HEK293T (cell line): Measurements from ENCODE around the gene SDR42E2.

Experiments
- CTCF ChIA-PET: fragments of 350-600 bp; formaldehyde crosslinking; extraction: SDS; loops from one replicate; lab custom pipeline; 2021; ENCODE audit warnings: antibody characterized with exemption, inconsistent platforms; lab: Yijun Ruan, JAX
- POLR2A ChIA-PET: fragments of 350-600 bp; formaldehyde crosslinking; extraction: SDS; loops from one replicate; lab custom pipeline; 2020; ENCODE audit warnings: antibody characterized with exemption, inconsistent platforms; lab: Yijun Ruan, JAX
- DNase-seq: peaks from one replicate; pipeline ENCODE4 v3.0.0; 2012; ENCODE audit warnings: mixed read lengths; ENCODE audit errors: extremely low spot score
- ARNT ChIP-seq: fragments of 450-650 bp; IDR thresholded peaks from 2 replicates; pipeline ENCODE4 v1.6.1; 2017; ENCODE audit warnings: mild to moderate bottlenecking
- BHLHE40 ChIP-seq: fragments of 450-650 bp; IDR thresholded peaks from 2 replicates; pipeline ENCODE4 v1.6.1; 2016; ENCODE audit warnings: mild to moderate bottlenecking, moderate library complexity, borderline replicate concordance
- CTBP1 ChIP-seq: fragments of 450-650 bp; IDR thresholded peaks from 2 replicates; pipeline ENCODE4 v1.6.1; 2016; ENCODE audit warnings: borderline replicate concordance
- ELF4 ChIP-seq: fragments of 450-650 bp; IDR thresholded peaks from 2 replicates; pipeline ENCODE4 v1.6.1; 2017; ENCODE audit warnings: antibody characterized with exemption
- FOXA1 ChIP-seq: fragments of 450-650 bp; IDR thresholded peaks from 2 replicates; pipeline ENCODE4 v1.6.1; 2016; ENCODE audit warnings: mild to moderate bottlenecking
- FOXK2 ChIP-seq: fragments of 450-650 bp; IDR thresholded peaks from 2 replicates; pipeline ENCODE4 v1.6.1; 2016; ENCODE audit warnings: mild to moderate bottlenecking
- FOXM1 ChIP-seq: fragments of 450-650 bp; IDR thresholded peaks from 2 replicates; pipeline ENCODE4 v1.6.1; 2017; ENCODE audit warnings: mild to moderate bottlenecking, borderline replicate concordance
- HDGF ChIP-seq: fragments of 450-650 bp; IDR thresholded peaks from 2 replicates; pipeline ENCODE4 v1.6.1; 2017; ENCODE audit warnings: antibody characterized with exemption, borderline replicate concordance
- L3MBTL2 ChIP-seq: fragments of 450-650 bp; conservative IDR thresholded peaks from 2 replicates; pipeline ENCODE4 v1.6.1; 2016; ENCODE audit warnings: mild to moderate bottlenecking
- LEF1 ChIP-seq: fragments of 450-650 bp; IDR thresholded peaks from 2 replicates; pipeline ENCODE4 v1.6.1; 2017; ENCODE audit warnings: mild to moderate bottlenecking, borderline replicate concordance
- NFRKB ChIP-seq: fragments of 450-650 bp; IDR thresholded peaks from 2 replicates; pipeline ENCODE4 v1.6.1; 2016; ENCODE audit warnings: mild to moderate bottlenecking, moderate library complexity
- SP1 ChIP-seq: fragments of 450-650 bp; IDR thresholded peaks from 2 replicates; pipeline ENCODE4 v1.6.1; 2017
- SUZ12 ChIP-seq: fragments of 450-650 bp; IDR thresholded peaks from 2 replicates; pipeline ENCODE4 v1.6.1; 2016; ENCODE audit warnings: mild to moderate bottlenecking
- TARDBP ChIP-seq: fragments of 450-650 bp; IDR thresholded peaks from 2 replicates; pipeline ENCODE4 v1.6.1; 2016
- ZNF384 ChIP-seq: fragments of 450-650 bp; IDR thresholded peaks from 2 replicates; pipeline ENCODE4 v1.6.1; 2016
- TF ChIP-seq, protein P1 (sequence below): fragments of 450-650 bp; IDR thresholded peaks from 2 replicates; pipeline ENCODE4 v1.6.1; 2016

Gene SDR42E2

DNA sequence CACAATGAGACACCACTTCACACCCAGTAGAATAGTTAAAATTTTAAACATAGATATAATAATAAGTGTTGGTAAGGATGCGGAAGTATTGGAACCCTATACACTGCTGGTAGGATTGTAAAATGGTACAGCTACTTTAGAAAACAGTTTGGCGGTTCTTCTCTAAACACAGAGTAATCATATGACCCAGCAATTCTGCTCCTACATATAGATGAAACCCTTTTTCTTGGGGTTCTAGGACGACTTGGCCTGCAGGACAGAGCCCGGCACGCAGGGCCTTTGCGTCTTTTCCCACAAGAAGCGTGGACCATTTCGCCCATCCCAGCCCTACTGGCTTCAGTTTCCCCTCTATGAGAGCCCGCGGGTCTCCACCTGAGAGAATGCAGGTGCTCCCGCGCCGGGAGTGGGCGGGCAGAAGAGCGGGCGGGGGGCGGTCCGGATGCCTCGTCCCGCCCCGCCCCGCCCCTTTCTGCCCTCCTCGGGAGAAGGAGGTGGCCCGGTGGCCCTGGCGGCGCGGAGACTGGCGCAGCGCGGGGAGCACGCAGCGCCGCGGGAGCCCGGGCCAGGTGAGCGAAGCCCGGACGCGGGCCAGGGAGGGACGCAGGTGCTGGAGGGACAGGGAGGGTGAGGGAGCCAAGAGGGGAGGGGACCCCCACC, at the start of gene SDR42E2:
Gene SDR42E2 (plus strand): TSS at position 508 of the 657 bp plus-strand sequence. CDS start 3,077 bp downstream, outside the sequence.
- peak; percentile 62 for DNase-seq
- ChIA-PET POLR2A (no interaction called here), CTCF (no interaction called here)
- no peak for TF ChIP-seq FOXK2
- TF ChIP-seq FOXM1, result no peak
- no peak for TF ChIP-seq ELF4
- TF ChIP-seq SUZ12, result no peak
- TF ChIP-seq TARDBP, result no peak
- TF ChIP-seq CTBP1, result no peak
- TF ChIP-seq BHLHE40, result no peak
- TF ChIP-seq L3MBTL2, result no peak
- no peak for TF ChIP-seq ARNT
- no peak for TF ChIP-seq ZNF384
- no peak for TF ChIP-seq HDGF
- no peak for TF ChIP-seq LEF1

DNA sequence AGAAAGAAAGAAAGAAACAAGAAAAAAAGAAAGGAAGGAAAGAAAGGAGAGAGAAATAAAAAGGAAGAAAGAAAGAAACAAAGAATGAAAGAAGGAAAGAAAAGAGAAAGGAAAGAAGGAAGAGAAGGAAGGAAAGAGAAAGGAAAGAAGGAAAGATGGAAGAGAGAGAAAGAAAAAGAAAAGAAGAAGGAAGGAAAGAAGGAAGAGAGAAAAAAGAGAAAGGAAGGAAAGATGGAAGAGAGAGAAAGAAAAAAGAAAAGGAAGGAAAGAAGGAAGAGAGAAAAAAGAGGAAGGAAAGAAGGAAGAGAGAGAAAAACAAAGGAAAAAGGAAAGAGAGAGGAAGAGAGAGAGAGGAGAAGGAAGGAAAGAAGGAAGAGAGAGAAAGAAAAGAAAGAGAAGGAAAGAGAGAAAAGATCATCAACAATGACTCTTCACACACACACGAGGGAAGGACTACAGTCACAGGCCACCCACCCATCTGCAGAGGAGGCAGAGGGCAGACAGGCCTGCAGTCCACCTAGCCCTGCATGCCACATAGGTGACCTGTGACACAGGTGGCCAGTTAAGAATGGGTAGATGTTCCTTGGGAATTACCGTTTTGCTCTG, 46.1 kb upstream of the SDR42E2 start:
- TF ChIP-seq FOXK2 (no peak), FOXM1 (no peak)
- ChIA-PET POLR2A (no interaction called here), CTCF (no interaction called here)
- no peak for DNase-seq

DNA sequence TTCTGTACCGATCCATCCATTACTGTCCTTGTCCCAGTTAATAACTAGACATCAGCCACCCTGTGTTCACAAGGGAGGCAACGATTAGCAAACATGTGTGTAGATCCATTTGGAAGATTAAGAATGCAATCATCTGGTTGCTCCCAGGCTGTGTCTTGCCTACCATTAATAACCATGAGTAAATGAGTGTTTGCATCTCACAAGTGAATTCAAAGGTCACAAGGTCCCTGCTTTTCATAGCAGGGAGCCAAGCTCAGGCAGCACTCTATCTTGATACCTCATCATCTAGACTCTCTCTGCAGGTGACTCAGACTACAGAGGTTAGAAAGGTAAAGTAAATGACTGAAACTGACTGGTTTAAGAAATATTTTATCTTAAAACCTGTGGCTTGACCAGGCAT, 44.7 kb upstream of the SDR42E2 start:
- CTCF ChIA-PET, result no interaction called here
- no peak for DNase-seq
- TF ChIP-seq FOXK2 (no peak), TARDBP (no peak), L3MBTL2 (no peak), CTBP1 (no peak), FOXM1 (no peak), SP1 (no peak)
- TF ChIP-seq, protein P1, sequence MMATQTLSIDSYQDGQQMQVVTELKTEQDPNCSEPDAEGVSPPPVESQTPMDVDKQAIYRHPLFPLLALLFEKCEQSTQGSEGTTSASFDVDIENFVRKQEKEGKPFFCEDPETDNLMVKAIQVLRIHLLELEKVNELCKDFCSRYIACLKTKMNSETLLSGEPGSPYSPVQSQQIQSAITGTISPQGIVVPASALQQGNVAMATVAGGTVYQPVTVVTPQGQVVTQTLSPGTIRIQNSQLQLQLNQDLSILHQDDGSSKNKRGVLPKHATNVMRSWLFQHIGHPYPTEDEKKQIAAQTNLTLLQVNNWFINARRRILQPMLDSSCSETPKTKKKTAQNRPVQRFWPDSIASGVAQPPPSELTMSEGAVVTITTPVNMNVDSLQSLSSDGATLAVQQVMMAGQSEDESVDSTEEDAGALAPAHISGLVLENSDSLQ, result no peak
- POLR2A ChIA-PET, result no interaction called here

DNA sequence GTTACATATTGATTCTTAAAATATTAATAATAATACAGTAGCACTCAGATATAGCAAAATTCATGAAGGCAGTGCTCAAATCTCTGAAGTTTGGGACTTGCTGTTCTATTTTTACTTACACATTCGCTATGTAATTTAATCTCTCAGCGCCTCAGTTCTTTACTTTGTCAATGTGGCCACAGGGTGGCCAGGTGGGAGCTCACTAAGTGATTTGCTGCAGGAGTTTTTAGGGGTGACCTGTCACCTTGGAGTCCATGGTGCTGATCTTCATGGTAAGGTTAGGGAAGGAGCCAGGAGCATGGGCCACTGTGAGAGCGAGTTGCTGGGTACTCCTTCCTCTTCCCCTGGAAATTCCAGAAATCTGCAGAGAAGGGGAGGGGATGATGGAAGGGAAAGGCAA, 41.9 kb upstream of the SDR42E2 start:
- TF ChIP-seq ELF4 (no peak), FOXM1 (no peak), HDGF (no peak), SP1 (no peak), FOXA1 (no peak), CTBP1 (no peak), L3MBTL2 (no peak), BHLHE40 (no peak), SUZ12 (no peak), NFRKB (no peak), TARDBP (no peak), LEF1 (no peak), FOXK2 (no peak), ZNF384 (no peak), ARNT (no peak)
- TF ChIP-seq, protein P1, result no peak
- CTCF ChIA-PET, result no interaction called here
- DNase-seq, result no peak
- POLR2A ChIA-PET, result no interaction called here

DNA sequence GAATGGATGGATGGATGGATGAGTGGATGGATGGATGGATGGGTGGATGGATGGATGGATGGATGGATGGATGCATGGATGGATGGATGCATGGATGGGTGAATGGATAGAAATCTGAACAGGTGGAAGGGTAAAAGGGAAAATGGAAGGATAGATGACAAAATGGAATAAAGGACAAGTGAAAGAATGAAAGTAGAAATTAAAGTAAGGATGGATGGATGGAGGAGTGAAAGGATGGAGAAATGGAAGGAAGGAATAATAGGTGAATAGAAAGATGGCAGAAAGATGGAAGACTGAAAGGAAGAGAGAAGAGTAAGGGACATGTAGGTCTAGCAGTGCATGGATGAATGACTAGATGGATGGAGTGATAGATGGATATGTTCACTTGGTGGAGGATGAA, 40.1 kb upstream of the SDR42E2 start:
- ChIA-PET CTCF (no interaction called here), POLR2A (no interaction called here)
- no peak for TF ChIP-seq NFRKB
- no peak for TF ChIP-seq L3MBTL2
- TF ChIP-seq BHLHE40, result no peak
- TF ChIP-seq HDGF, result no peak
- no peak for TF ChIP-seq ZNF384
- TF ChIP-seq ELF4, result no peak
- TF ChIP-seq FOXA1, result no peak
- no peak for DNase-seq

DNA sequence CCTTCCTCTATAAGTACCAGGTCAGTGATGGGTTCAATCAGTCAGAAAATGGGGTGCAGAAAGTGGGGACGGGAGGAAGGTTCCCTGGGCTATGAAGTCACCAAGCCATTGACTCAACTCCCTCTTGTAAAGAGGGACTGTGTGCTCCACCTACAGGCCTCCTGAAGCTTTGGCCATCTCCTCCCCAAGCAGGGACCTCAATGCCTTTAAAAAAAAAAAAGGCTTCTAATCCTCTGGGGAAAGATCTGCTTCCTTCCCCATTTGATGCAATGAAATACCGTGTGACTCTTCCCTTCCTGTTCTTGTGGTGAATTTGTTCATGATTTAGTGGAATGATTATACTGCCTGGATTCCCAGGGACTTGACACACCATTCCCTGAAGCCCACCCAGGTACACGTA, 39.2 kb upstream of the SDR42E2 start:
- ChIA-PET CTCF (interaction anchor here (0.6 kb wide), 1 partner anchor 129 kb away, joined by 3 read pairs; no protein-coding TSS in a partner anchor), POLR2A (no interaction called here)
- DNase-seq, result peak; percentile 36
- TF ChIP-seq BHLHE40 (no peak), FOXK2 (no peak), HDGF (no peak), FOXM1 (no peak), NFRKB (no peak), CTBP1 (no peak), LEF1 (no peak), L3MBTL2 (no peak), SP1 (no peak), ARNT (no peak), FOXA1 (no peak), TARDBP (no peak), ELF4 (no peak), SUZ12 (no peak)
- TF ChIP-seq, protein P1, result no peak
